ENCODE results near the gene ASB13. TPM values are rescaled to one million over a fixed set of nuclear protein-coding genes. Genes with fewer than 3 reads are reported as not detected.

The ASB13 gene
- total RNA-seq, 1 experiment from 2014 or later = 18.4 TPM

- H3K4me3 ChIP-seq (ENCODE audit: low read depth in 2 of 2, low read length in 2 of 2) = no peak overlapping the region
- intact Hi-C loops (cut with micrococcal nuclease; ENCODE audit: unreplicated experiment) (no loop called here), in situ Hi-C loops (cut with HindIII; ENCODE audit: low pct_unique_long_range_greater_than_20kb, low sequenced_read_pairs) (no loop called here)
- no peaks in the 10 kb centered on the region for H3K9me3 ChIP-seq (ENCODE audit: control insufficient read depth, insufficient read depth, low read depth, low read length)
- no peak for DNase-seq (ENCODE audit: low read depth, low spot score)
- no peaks in the 10 kb centered on the region for H3K36me3 ChIP-seq (ENCODE audit: control insufficient read depth, insufficient read depth, low read length)
- H3K27me3 ChIP-seq (ENCODE audit: control insufficient read depth, insufficient read depth, low read length) = no peaks in the 10 kb centered on the region
- TF ChIP-seq SIN3A (IDR thresholded peaks at IDR 0.05; ENCODE audit: borderline replicate concordance, insufficient read depth, low read depth, low read length) = no peak
- TF ChIP-seq POLR2AphosphoS5 (IDR thresholded peaks at IDR 0.05; ENCODE audit: low read depth, low read length) = no peak
- TF ChIP-seq, protein P1, sequence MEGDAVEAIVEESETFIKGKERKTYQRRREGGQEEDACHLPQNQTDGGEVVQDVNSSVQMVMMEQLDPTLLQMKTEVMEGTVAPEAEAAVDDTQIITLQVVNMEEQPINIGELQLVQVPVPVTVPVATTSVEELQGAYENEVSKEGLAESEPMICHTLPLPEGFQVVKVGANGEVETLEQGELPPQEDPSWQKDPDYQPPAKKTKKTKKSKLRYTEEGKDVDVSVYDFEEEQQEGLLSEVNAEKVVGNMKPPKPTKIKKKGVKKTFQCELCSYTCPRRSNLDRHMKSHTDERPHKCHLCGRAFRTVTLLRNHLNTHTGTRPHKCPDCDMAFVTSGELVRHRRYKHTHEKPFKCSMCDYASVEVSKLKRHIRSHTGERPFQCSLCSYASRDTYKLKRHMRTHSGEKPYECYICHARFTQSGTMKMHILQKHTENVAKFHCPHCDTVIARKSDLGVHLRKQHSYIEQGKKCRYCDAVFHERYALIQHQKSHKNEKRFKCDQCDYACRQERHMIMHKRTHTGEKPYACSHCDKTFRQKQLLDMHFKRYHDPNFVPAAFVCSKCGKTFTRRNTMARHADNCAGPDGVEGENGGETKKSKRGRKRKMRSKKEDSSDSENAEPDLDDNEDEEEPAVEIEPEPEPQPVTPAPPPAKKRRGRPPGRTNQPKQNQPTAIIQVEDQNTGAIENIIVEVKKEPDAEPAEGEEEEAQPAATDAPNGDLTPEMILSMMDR (IDR thresholded peaks at IDR 0.05) = no peak
- TF ChIP-seq TCF7L2 (IDR thresholded peaks at IDR 0.05; ENCODE audit: low read depth, low read length) = no peak
- no peak for TF ChIP-seq REST (IDR thresholded peaks at IDR 0.05; ENCODE audit: insufficient read depth in 1 of 2, low read depth in 2 of 2, low read length in 1 of 2)
- POLR2A ChIA-PET = no interaction called here
- CTCF ChIA-PET = no interaction called here
- ATAC-seq = no peak
- peaks cover 2% of the 10 kb centered on the region for H3K4me1 ChIP-seq (ENCODE audit: control insufficient read depth, insufficient read depth, low read length)
- BruUV-seq (replicated peaks) = no TSS peak
- no peak overlapping the region for H3K27ac ChIP-seq (ENCODE audit: low read length)
Observed at GRCh38 chr10:5600908-5601307, 65.5 kb downstream of the ASB13 start.

- DNase-seq (ENCODE audit: low read depth, low spot score) (no peak), ATAC-seq (no peak)
- POLR2A ChIA-PET = no interaction called here
- in situ Hi-C loops (cut with HindIII; ENCODE audit: low pct_unique_long_range_greater_than_20kb, low sequenced_read_pairs) (no loop called here), intact Hi-C loops (cut with micrococcal nuclease; ENCODE audit: unreplicated experiment) (no loop called here)
- H3K27me3 ChIP-seq (ENCODE audit: control insufficient read depth, insufficient read depth, low read length) = no peaks in the 10 kb centered on the region
- H3K27ac ChIP-seq (ENCODE audit: low read length) = no peak overlapping the region
- no peak for TF ChIP-seq POLR2AphosphoS5 (IDR thresholded peaks at IDR 0.05; ENCODE audit: low read depth, low read length)
- TF ChIP-seq, protein P1 (IDR thresholded peaks at IDR 0.05) = no peak
- TF ChIP-seq SIN3A (IDR thresholded peaks at IDR 0.05; ENCODE audit: borderline replicate concordance, insufficient read depth, low read depth, low read length) = no peak
- TF ChIP-seq REST (IDR thresholded peaks at IDR 0.05; ENCODE audit: insufficient read depth in 1 of 2, low read depth in 2 of 2, low read length in 1 of 2) = no peak
- no peak for TF ChIP-seq TCF7L2 (IDR thresholded peaks at IDR 0.05; ENCODE audit: low read depth, low read length)
- no peaks in the 10 kb centered on the region for H3K36me3 ChIP-seq (ENCODE audit: control insufficient read depth, insufficient read depth, low read length)
- no peak overlapping the region for H3K4me3 ChIP-seq (ENCODE audit: low read depth in 2 of 2, low read length in 2 of 2)
- CTCF ChIA-PET = no interaction called here
- BruUV-seq (replicated peaks) = no TSS peak
- peaks cover 13% of the 10 kb centered on the region for H3K4me1 ChIP-seq (ENCODE audit: control insufficient read depth, insufficient read depth, low read length)
- no peaks in the 10 kb centered on the region for H3K9me3 ChIP-seq (ENCODE audit: control insufficient read depth, insufficient read depth, low read depth, low read length)
Observed at GRCh38 chr10:5599613-5600520, 66.5 kb downstream of the ASB13 start.
